ENCODE results near the gene PPHLN1.

DNA sequence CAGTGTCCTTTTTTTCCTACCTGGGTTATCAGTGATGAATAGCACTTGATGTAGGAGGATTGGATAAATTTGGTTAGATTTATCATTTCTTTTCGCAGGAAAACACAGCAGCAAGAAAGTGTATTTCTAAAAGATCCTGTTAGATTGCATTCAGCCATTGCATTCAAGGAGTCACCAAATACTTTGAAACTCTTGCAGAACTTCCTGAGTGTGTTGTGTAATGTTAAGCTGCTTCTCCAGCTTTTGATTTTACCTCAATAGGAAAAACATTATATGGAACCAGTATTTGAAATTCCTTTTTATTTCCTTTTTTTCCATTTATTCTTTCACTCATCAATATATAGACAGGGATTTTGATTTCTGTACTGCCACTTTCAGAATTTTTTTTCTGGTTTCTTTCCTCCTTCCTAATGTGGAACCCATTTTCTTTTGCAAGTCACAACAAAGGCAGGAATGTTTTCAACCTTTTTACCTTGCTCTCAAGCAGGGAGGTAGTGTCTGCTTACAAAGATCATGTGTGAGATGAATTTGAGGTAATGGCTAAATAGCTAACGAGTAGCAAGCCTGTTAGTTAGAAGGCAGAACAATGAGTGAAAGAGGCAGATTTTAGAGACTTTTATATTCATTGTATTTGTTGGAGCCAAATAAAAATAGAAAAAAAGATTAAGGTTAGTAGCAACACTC, 56.2 kb downstream of the PPHLN1 start:
- TF ChIP-seq CTCF (IDR thresholded peaks at IDR 0.05) (no peak), POLR2A (IDR thresholded peaks at IDR 0.05) (no peak)

All from Peyer's patch (tissue), 4 donors.